H9 (cell line): ENCODE data around the gene SH3RF3. TPM values are rescaled to one million over a fixed set of nuclear protein-coding genes. Genes with fewer than 3 reads are reported as not detected.

ENCODE experiments used
- DNase-seq: peaks from one replicate; pipeline ENCODE4 v3.0.0-alpha.2; 2017
- H2AFZ ChIP-seq: one replicate; pipeline ENCODE4 v1.6.1; 2013; ENCODE audit warnings: mild to moderate bottlenecking, low read length, control low read depth, moderate library complexity
- H2AK5ac ChIP-seq: 2 replicates; pipeline ENCODE4 v1.6.1; 2013; ENCODE audit warnings: low read length, control low read depth, mixed read lengths; ENCODE audit not compliant: insufficient read length
- H2BK120ac ChIP-seq: one replicate; pipeline ENCODE4 v1.6.1; 2013; ENCODE audit warnings: low read depth, mild to moderate bottlenecking, low read length, control low read depth, inconsistent platforms; ENCODE audit not compliant: poor library complexity, severe bottlenecking
- H2BK12ac ChIP-seq: 2 replicates; pipeline ENCODE4 v1.6.1; 2013; ENCODE audit warnings: low read length, control low read depth, mixed read lengths, low read depth; ENCODE audit not compliant: insufficient read length
- H2BK15ac ChIP-seq: 2 replicates; pipeline ENCODE4 v1.6.1; 2013; ENCODE audit warnings: low read depth, low read length, control low read depth
- H2BK20ac ChIP-seq: one replicate; pipeline ENCODE4 v1.6.1; 2013; ENCODE audit warnings: low read depth, mild to moderate bottlenecking, low read length, control low read depth, inconsistent platforms; ENCODE audit not compliant: poor library complexity, severe bottlenecking
- H2BK5ac ChIP-seq: 2 replicates; pipeline ENCODE4 v1.6.1; 2013; ENCODE audit warnings: low read length, control low read depth, mixed read lengths; ENCODE audit not compliant: insufficient read length
- H3K14ac ChIP-seq: 2 replicates; pipeline ENCODE4 v1.6.1; 2013; ENCODE audit warnings: low read length, control low read depth; ENCODE audit not compliant: insufficient read depth
- H3K18ac ChIP-seq: 2 replicates; pipeline ENCODE4 v1.6.1; 2013; ENCODE audit warnings: low read depth, mild to moderate bottlenecking, mixed read lengths, low read length, control low read depth; ENCODE audit not compliant: insufficient read length
- H3K23ac ChIP-seq: 2 replicates; pipeline ENCODE4 v1.6.1; 2013; ENCODE audit warnings: low read length, control low read depth, mixed read lengths, low read depth; ENCODE audit not compliant: insufficient read length
- H3K23me2 ChIP-seq: 2 replicates; pipeline ENCODE4 v1.6.1; 2013; ENCODE audit warnings: low read depth, mild to moderate bottlenecking, mixed read lengths, low read length, control low read depth; ENCODE audit not compliant: insufficient read length, poor library complexity, severe bottlenecking
- H3K27ac ChIP-seq: 2 replicates; pipeline ENCODE4 v1.5.1; 2013; ENCODE audit warnings: low read length, control low read depth, mixed read lengths, low read depth; ENCODE audit not compliant: insufficient read length
- H3K27me3 ChIP-seq: 2 replicates; pipeline ENCODE4 v1.6.1; 2013; ENCODE audit warnings: low read length, control low read depth, inconsistent platforms; ENCODE audit not compliant: insufficient read depth
- H3K4ac ChIP-seq: 2 replicates; pipeline ENCODE4 v1.6.1; 2013; ENCODE audit warnings: low read depth, mild to moderate bottlenecking, control low read depth, inconsistent platforms, low read length, moderate library complexity
- H3K4me1 ChIP-seq: 2 replicates; pipeline ENCODE4 v1.6.1; 2013; ENCODE audit warnings: low read length, control low read depth, inconsistent platforms; ENCODE audit not compliant: insufficient read depth
- H3K4me2 ChIP-seq: 2 replicates; pipeline ENCODE4 v1.6.1; 2013; ENCODE audit warnings: low read length, control low read depth, mixed read lengths; ENCODE audit not compliant: insufficient read length, insufficient read depth
- H3K56ac ChIP-seq: 2 replicates; pipeline ENCODE4 v1.6.1; 2013; ENCODE audit warnings: low read depth, mild to moderate bottlenecking, mixed read lengths, low read length, control low read depth; ENCODE audit not compliant: insufficient read length
- H3K79me1 ChIP-seq: 2 replicates; pipeline ENCODE4 v1.6.1; 2013; ENCODE audit warnings: low read depth, mild to moderate bottlenecking, moderate library complexity, low read length, control low read depth, inconsistent platforms; ENCODE audit not compliant: insufficient read depth, poor library complexity, severe bottlenecking
- H3K79me2 ChIP-seq: 2 replicates; pipeline ENCODE4 v1.6.1; 2013; ENCODE audit warnings: low read length, control low read depth, inconsistent platforms; ENCODE audit not compliant: insufficient read depth
- H3K9ac ChIP-seq: 2 replicates; pipeline ENCODE4 v1.6.1; 2013; ENCODE audit warnings: low read length, control low read depth, mixed read lengths; ENCODE audit not compliant: insufficient read length; ENCODE audit errors: extremely low read depth
- H3K9me3 ChIP-seq: one replicate; pipeline ENCODE4 v1.6.1; 2013; ENCODE audit warnings: low read depth, low read length, inconsistent platforms; ENCODE audit not compliant: control insufficient read depth
- H3T11ph ChIP-seq: one replicate; pipeline ENCODE4 v1.6.1; 2013; ENCODE audit warnings: mild to moderate bottlenecking, low read length, control low read depth, inconsistent platforms
- H4K20me1 ChIP-seq: one replicate; pipeline ENCODE4 v1.6.1; 2013; ENCODE audit not compliant: control insufficient read depth, insufficient read length, insufficient read depth
- H4K5ac ChIP-seq: 2 replicates; pipeline ENCODE4 v1.6.1; 2013; ENCODE audit warnings: low read depth, mild to moderate bottlenecking, mixed read lengths, low read length, control low read depth; ENCODE audit not compliant: insufficient read length
- H4K8ac ChIP-seq: replicated peaks from 2 replicates; pipeline ENCODE4 v1.6.1; 2013; ENCODE audit warnings: low read length, control low read depth, mixed read lengths, low read depth; ENCODE audit not compliant: insufficient read length
- H4K91ac ChIP-seq: 2 replicates; pipeline ENCODE4 v1.6.1; 2013; ENCODE audit warnings: low read depth, mild to moderate bottlenecking, moderate library complexity, mixed read lengths, low read length, control low read depth; ENCODE audit not compliant: insufficient read length
- H3K27ac Mint-ChIP-seq, 3 experiments: 2 replicates in 2 of 3; 3 replicates in 1 of 3; pipeline ENCODE4 v1.8.0; 2020 to 2021; ENCODE audit warnings: mixed read lengths in 3 of 3, mild to moderate bottlenecking in 1 of 3, moderate library complexity in 1 of 3
- H3K27me3 Mint-ChIP-seq: 2 replicates; pipeline ENCODE4 v1.8.0; 2021; ENCODE audit warnings: low read depth, mild to moderate bottlenecking, moderate library complexity, mixed read lengths
- H3K36me3 Mint-ChIP-seq, 3 experiments: 2 replicates in 2 of 3; 3 replicates in 1 of 3; pipeline ENCODE4 v1.8.0; 2020 to 2021; ENCODE audit warnings: low read depth in 3 of 3, mixed read lengths in 3 of 3; ENCODE audit not compliant: insufficient read depth in 1 of 3
- H3K4me1 Mint-ChIP-seq, 2 experiments: 2 replicates each; pipeline ENCODE4 v1.8.0; 2020; ENCODE audit warnings: mixed read lengths in 2 of 2
- H3K4me3 Mint-ChIP-seq, 2 experiments: 2 replicates in 1 of 2; 3 replicates in 1 of 2; pipeline ENCODE4 v1.8.0; 2020 to 2021; ENCODE audit warnings: mild to moderate bottlenecking in 2 of 2, mixed read lengths in 2 of 2, moderate library complexity in 1 of 2
- H3K9me3 Mint-ChIP-seq, 2 experiments: 2 replicates in 1 of 2; 3 replicates in 1 of 2; pipeline ENCODE4 v1.8.0; 2020; ENCODE audit warnings: mild to moderate bottlenecking in 2 of 2, mixed read lengths in 2 of 2, moderate library complexity in 1 of 2
- CTCF ChIP-seq: fragments of 200-600 bp; sonication (generic); conservative IDR thresholded peaks from 3 replicates; pipeline ENCODE4 v1.8.0; 2021; ENCODE audit warnings: antibody characterized with exemption, mild to moderate bottlenecking
- WGBS: extraction: QIAGEN DNeasy Blood & Tissue Kit; methylation state at CpG from one replicate; pipeline ENCODE4 v1.1.7; 2013; ENCODE audit warnings: missing lambda C conversion rate, low lambda C conversion rate, mixed read lengths; ENCODE audit not compliant: insufficient read length; ENCODE audit errors: extremely low coverage; 5-methylcytosine and 5-hydroxymethylcytosine counted together
- total RNA-seq: library from RNA; stranded (reverse); gene quantifications from 2 replicates; pipeline ENCODE4 v1.2.1, GENCODE V29; 2021

Gene SH3RF3
- total RNA-seq, 1 experiment from 2014 or later: 0.46 TPM

GRCh38 chr2:109247812-109248211 is 118.8 kb downstream of the SH3RF3 start:
- no peak overlapping the region for H3K23ac ChIP-seq
- no peak for TF ChIP-seq CTCF
- H2BK5ac ChIP-seq: no peak overlapping the region
- H4K20me1 ChIP-seq: no peaks in the 10 kb centered on the region
- no peak overlapping the region for H2AFZ ChIP-seq
- H3K9ac ChIP-seq: no peak overlapping the region
- H3K4ac ChIP-seq: no peak overlapping the region
- H3K4me3 Mint-ChIP-seq: no peak overlapping the region
- no peak overlapping the region for H4K5ac ChIP-seq
- no peak overlapping the region for H2BK120ac ChIP-seq
- no peak overlapping the region for H2BK20ac ChIP-seq
- no peak overlapping the region for H3K14ac ChIP-seq
- no peak overlapping the region for H3K27ac ChIP-seq
- H3K4me2 ChIP-seq: no peak overlapping the region
- H4K91ac ChIP-seq: no peak overlapping the region
- H3K9me3 Mint-ChIP-seq: no peaks in the 10 kb centered on the region; a peak in 1 of 5 replicates
- H3T11ph ChIP-seq: no peak overlapping the region
- peaks cover 5% of the 10 kb centered on the region for H3K27me3 Mint-ChIP-seq
- H3K9me3 ChIP-seq: no peaks in the 10 kb centered on the region
- H3K79me2 ChIP-seq: no peaks in the 10 kb centered on the region
- WGBS: no CpG with 5 or more reads among the region's 3 CpGs
- H2BK15ac ChIP-seq: no peak overlapping the region
- DNase-seq: no peak
- no peak overlapping the region for H4K8ac ChIP-seq
- H3K27ac Mint-ChIP-seq: peak overlapping the region in 1 of 3 experiments; percentile 13; a peak in 1 of 7 replicates
- H3K56ac ChIP-seq: no peak overlapping the region
- H2BK12ac ChIP-seq: no peak overlapping the region
- no peaks in the 10 kb centered on the region for H3K79me1 ChIP-seq
- no peaks in the 10 kb centered on the region for H3K23me2 ChIP-seq
- no peaks in the 10 kb centered on the region for H3K4me1 ChIP-seq
- peaks cover 8 to 12% of the 10 kb centered on the region in 2 experiments; a peak in 3 of 4 replicates for H3K4me1 Mint-ChIP-seq
- H3K36me3 Mint-ChIP-seq: no peaks in the 10 kb centered on the region; a peak in 2 of 7 replicates
- H3K27me3 ChIP-seq: no peaks in the 10 kb centered on the region
- H3K18ac ChIP-seq: no peak overlapping the region
- H2AK5ac ChIP-seq: no peak overlapping the region
